Activated CD8-positive, alpha-beta T cell treated with anti-CD3 and anti-CD28 coated beads, Interleukin-2, amount 10 ng/mL, durations not matched to agents 7 days and 5 days (primary cell): Measurements from ENCODE around the gene ZNF487. TPM values are rescaled to one million over a fixed set of nuclear protein-coding genes. Genes with fewer than 3 reads are reported as not detected.
"Not testable (repeated sequence)": the region's sequence is repeated elsewhere in the genome, so short reads cannot be mapped to it uniquely, and the experiment has no call there.

ENCODE experiments used
- ATAC-seq: fragments of 150-1000 bp; cut with Tn5 transposase; one replicate; pipeline ENCODE4 v1.10.0; 2021; ENCODE audit warnings: moderate library complexity
- CTCF ChIA-PET: fragments of 350-600 bp; sonication (Branson Sonifier 250); formaldehyde crosslinking; loops from one replicate; lab custom pipeline; 2021; ENCODE audit warnings: antibody characterized with exemption; lab: Charles Lee
- POLR2A ChIA-PET: fragments of 350-600 bp; sonication (Branson Sonifier 250); formaldehyde crosslinking; loops from one replicate; lab custom pipeline; 2021; ENCODE audit warnings: antibody characterized with exemption; lab: Charles Lee
- DNase-seq: peaks from one replicate; pipeline ENCODE4 v3.0.0-alpha.2; 2020
- H3K27ac Mint-ChIP-seq: one replicate; pipeline ENCODE4 v1.8.0; 2021; ENCODE audit warnings: mild to moderate bottlenecking, mixed read lengths
- H3K27me3 Mint-ChIP-seq: one replicate; pipeline ENCODE4 v1.8.0; 2021; ENCODE audit warnings: low read depth, mixed read lengths
- H3K36me3 Mint-ChIP-seq: one replicate; pipeline ENCODE4 v1.8.0; 2021; ENCODE audit warnings: low read depth, mixed read lengths
- H3K4me1 Mint-ChIP-seq: one replicate; pipeline ENCODE4 v1.8.0; 2021; ENCODE audit warnings: low read depth, mixed read lengths
- H3K4me3 Mint-ChIP-seq: one replicate; pipeline ENCODE4 v1.8.0; 2021; ENCODE audit warnings: mild to moderate bottlenecking, mixed read lengths
- H3K9me3 Mint-ChIP-seq: one replicate; pipeline ENCODE4 v1.8.0; 2022; ENCODE audit warnings: mixed read lengths; ENCODE audit not compliant: insufficient read depth
- total RNA-seq, 2 experiments: library from RNA; stranded (reverse); gene quantifications; one replicate each; pipeline ENCODE4 v1.2.3, GENCODE V29; 2021

The ZNF487 gene
- total RNA-seq, 2 experiments from 2014 or later = 4.8 to 5.2 TPM

- ChIA-PET POLR2A (interaction anchor here (0.8 to 3.0 kb wide), 9 partner anchors 10 to 58 kb away, joined by 3 to 32 read pairs (median 5); partner anchors contain the start of genes HNRNPF and ZNF487), CTCF (interaction anchor here (0.7 to 1.5 kb wide), 5 partner anchors 10 to 68 kb away, joined by 3 to 7 read pairs (median 4); partner anchors contain the start of gene HNRNPF)
- DNase-seq = no peak
- Mint-ChIP-seq H3K4me3 (peak overlapping the region; percentile 76), H3K4me1 (peaks cover 39% of the 10 kb centered on the region), H3K27ac (peak overlapping the region; percentile 97), H3K9me3 (peaks cover 5% of the 10 kb centered on the region), H3K36me3 (no peaks in the 10 kb centered on the region), H3K27me3 (no peaks in the 10 kb centered on the region)
- no peak for ATAC-seq
Observed at GRCh38 chr10:43419997-43420368, 16.9 kb upstream of the ZNF487 start.

DNA sequence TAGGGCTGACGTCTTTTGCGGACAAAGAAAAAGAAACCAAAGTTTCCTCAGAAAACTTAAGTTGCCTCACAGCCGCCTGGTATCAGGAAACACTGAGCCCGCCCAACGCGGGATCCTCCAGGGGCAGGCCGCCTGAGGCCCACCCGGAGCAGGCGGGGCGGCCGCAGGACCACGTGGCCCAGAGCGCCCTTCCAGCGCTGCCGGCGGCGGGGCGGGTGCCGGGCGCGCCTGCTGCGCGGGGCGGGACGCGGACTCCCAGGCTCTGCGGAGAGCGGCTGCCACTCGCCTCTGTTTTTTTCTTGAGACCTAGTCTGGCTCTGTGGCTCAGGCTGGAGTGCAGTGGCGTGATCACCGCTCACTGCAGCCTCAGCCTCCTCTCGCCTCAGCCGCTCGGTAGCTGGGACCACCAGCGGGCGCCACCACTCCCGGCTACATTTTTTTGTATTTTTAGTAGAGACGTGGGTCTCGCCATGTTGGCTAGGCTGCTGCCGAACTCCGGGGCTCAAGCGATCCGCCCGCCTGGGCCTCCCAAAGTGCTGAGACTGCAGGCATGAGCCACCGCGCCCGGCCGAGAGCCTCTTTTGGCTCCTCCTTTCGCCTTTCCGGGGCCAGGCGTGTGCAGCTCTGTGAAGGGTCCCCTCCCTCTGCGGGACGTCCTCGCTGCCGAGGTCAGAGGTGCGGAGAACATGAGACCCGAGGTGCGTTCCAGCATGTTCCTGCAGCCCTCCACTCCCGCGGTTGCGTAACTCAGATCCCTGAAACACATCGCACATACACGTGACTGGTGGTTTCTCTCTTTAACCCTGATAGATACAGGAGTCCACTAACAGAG is 16.3 kb upstream of the ZNF487 start:
- H3K4me3 Mint-ChIP-seq = peak overlapping the region; percentile 83
- ATAC-seq = peak; percentile 90
- peak; percentile 91 for DNase-seq
- H3K4me1 Mint-ChIP-seq = peaks cover 45% of the 10 kb centered on the region
- H3K9me3 Mint-ChIP-seq = peaks cover 5% of the 10 kb centered on the region
- POLR2A ChIA-PET = interaction anchor here (0.8 to 3.0 kb wide), 8 partner anchors 11 to 59 kb away, joined by 3 to 32 read pairs (median 5); partner anchors contain the start of genes HNRNPF and ZNF487
- no peaks in the 10 kb centered on the region for H3K27me3 Mint-ChIP-seq
- no peaks in the 10 kb centered on the region for H3K36me3 Mint-ChIP-seq
- H3K27ac Mint-ChIP-seq = peak overlapping the region; percentile 97
- CTCF ChIA-PET = interaction anchor here (0.7 to 1.5 kb wide), 6 partner anchors 11 to 69 kb away, joined by 3 to 7 read pairs (median 4); partner anchors contain the start of gene HNRNPF

GRCh38 chr10:43421201-43421507 is 15.8 kb upstream of the ZNF487 start:
- DNase-seq (no peak), ATAC-seq (no peak)
- Mint-ChIP-seq H3K36me3 (no peaks in the 10 kb centered on the region), H3K9me3 (peaks cover 5% of the 10 kb centered on the region), H3K27ac (peak overlapping the region; percentile 96), H3K27me3 (no peaks in the 10 kb centered on the region), H3K4me3 (peak overlapping the region; percentile 83), H3K4me1 (peaks cover 51% of the 10 kb centered on the region)
- ChIA-PET POLR2A (interaction anchor here (0.8 to 3.0 kb wide), 8 partner anchors 11 to 59 kb away, joined by 3 to 32 read pairs (median 5); partner anchors contain the start of genes HNRNPF and ZNF487), CTCF (interaction anchor here (0.8 to 1.4 kb wide), 2 partner anchors 11 to 37 kb away, joined by 3 to 7 read pairs; partner anchors contain the start of gene HNRNPF)

- H3K4me1 Mint-ChIP-seq = peaks cover 53% of the 10 kb centered on the region
- ChIA-PET CTCF (no interaction called here), POLR2A (interaction anchor here (0.6 to 1.0 kb wide), 2 partner anchors 14 to 15 kb away, joined by 3 read pairs; partner anchors contain the start of gene ZNF487)
- H3K27ac Mint-ChIP-seq = peak overlapping the region; percentile 9
- peaks cover 5% of the 10 kb centered on the region for H3K9me3 Mint-ChIP-seq
- H3K4me3 Mint-ChIP-seq = peak overlapping the region; percentile 32
- H3K36me3 Mint-ChIP-seq = no peaks in the 10 kb centered on the region
- ATAC-seq = no peak
- DNase-seq = no peak
- H3K27me3 Mint-ChIP-seq = no peaks in the 10 kb centered on the region
Observed at GRCh38 chr10:43421519-43421918, 15.4 kb upstream of the ZNF487 start.

- ATAC-seq, H3K36me3 Mint-ChIP-seq, DNase-seq, H3K27me3 Mint-ChIP-seq, H3K9me3 Mint-ChIP-seq, CTCF ChIA-PET: not testable (repeated sequence)
- Mint-ChIP-seq H3K27ac (peak overlapping the region; percentile 9), H3K4me1 (peaks cover 53% of the 10 kb centered on the region), H3K4me3 (peak overlapping the region; percentile 32)
- POLR2A ChIA-PET = interaction anchor here (0.6 to 1.0 kb wide), 2 partner anchors 15 kb away, joined by 3 read pairs; partner anchors contain the start of gene ZNF487
Observed at GRCh38 chr10:43421944-43422343, 15.0 kb upstream of the ZNF487 start.

DNA sequence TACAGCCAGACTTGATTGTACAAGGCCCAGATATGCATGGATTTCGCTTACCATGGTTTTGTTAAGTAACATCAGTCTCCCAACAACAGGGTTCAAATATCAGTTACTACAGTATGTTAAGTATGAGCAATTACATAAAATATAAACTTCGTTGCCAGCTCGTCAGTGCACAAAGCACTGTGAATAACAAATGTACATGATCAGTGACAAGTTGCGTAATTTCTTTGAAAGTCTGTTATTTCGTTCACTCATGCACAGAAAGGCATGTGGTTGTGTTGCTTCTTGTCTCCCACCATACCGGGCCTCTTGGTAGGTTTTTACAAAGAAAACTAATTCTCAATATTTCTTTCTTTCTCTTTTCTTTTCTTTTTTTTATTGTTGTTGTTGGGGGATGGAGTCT is 12.5 kb upstream of the ZNF487 start:
- ChIA-PET CTCF (no interaction called here), POLR2A (no interaction called here)

GRCh38 chr10:43426476-43426875 is 10.4 kb upstream of the ZNF487 start:
- POLR2A ChIA-PET = interaction anchor here (2.1 kb wide), 1 partner anchor 10 kb away, joined by 9 read pairs; the partner anchor contains the start of gene ZNF487
- H3K9me3 Mint-ChIP-seq, ATAC-seq, H3K36me3 Mint-ChIP-seq, CTCF ChIA-PET, DNase-seq, H3K27ac Mint-ChIP-seq, H3K27me3 Mint-ChIP-seq, H3K4me3 Mint-ChIP-seq: not testable (repeated sequence)
- peaks cover 29% of the 10 kb centered on the region for H3K4me1 Mint-ChIP-seq

More for the DNA sequence above, 12.5 kb upstream of the ZNF487 start:
- peaks cover 43% of the 10 kb centered on the region for H3K4me1 Mint-ChIP-seq
- ATAC-seq (no peak), DNase-seq (no peak)
- no peaks in the 10 kb centered on the region for H3K27me3 Mint-ChIP-seq
- H3K27ac Mint-ChIP-seq = no peak overlapping the region
- peaks cover 5% of the 10 kb centered on the region for H3K9me3 Mint-ChIP-seq
- no peak overlapping the region for H3K4me3 Mint-ChIP-seq
- no peaks in the 10 kb centered on the region for H3K36me3 Mint-ChIP-seq

DNA sequence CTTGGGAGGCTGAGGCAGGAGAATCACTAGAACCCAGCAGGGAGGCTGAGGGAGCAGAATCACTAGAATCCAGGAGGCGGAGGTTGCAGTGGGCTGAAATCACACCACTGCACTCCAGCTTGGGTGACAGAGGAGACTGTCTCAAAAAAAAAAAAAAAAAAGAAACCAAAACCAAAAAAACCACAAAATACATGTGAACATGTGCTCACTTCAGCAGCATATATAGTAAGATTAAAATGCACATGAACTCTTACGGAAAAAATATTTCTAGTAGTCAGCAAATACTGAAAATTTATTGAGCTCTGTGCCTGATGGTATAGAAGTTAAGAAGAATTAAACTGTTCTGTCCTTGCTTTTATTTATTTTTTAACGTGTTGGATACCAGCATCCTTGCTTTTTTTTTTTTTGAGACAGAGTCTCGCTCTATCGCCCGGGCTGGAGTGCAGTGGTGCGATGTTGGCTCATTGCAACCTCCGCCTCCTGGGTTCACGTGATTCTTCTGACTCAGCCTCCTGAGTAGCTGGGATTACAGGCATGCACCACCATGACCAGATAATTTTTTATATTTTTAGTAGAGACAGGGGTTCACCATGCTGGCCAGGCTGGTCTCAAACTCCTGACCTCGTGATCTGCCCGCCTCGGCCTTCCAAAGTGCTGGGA is 9.6 kb upstream of the ZNF487 start:
- Mint-ChIP-seq H3K4me3 (peak overlapping the region; percentile 12), H3K4me1 (peaks cover 24% of the 10 kb centered on the region), H3K27ac (peak overlapping the region; percentile 21), H3K36me3 (no peaks in the 10 kb centered on the region), H3K9me3 (no peaks in the 10 kb centered on the region), H3K27me3 (no peaks in the 10 kb centered on the region)
- ATAC-seq (peak; percentile 76), DNase-seq (peak; percentile 47)
- POLR2A ChIA-PET = interaction anchor here (1.3 to 2.1 kb wide), 3 partner anchors 9 to 20 kb away, joined by 3 to 9 read pairs (median 8); partner anchors contain the start of genes HNRNPF and ZNF487
- CTCF ChIA-PET = interaction anchor here (1.1 kb wide), 1 partner anchor 31 kb away, joined by 3 read pairs; no protein-coding TSS in a partner anchor

DNA sequence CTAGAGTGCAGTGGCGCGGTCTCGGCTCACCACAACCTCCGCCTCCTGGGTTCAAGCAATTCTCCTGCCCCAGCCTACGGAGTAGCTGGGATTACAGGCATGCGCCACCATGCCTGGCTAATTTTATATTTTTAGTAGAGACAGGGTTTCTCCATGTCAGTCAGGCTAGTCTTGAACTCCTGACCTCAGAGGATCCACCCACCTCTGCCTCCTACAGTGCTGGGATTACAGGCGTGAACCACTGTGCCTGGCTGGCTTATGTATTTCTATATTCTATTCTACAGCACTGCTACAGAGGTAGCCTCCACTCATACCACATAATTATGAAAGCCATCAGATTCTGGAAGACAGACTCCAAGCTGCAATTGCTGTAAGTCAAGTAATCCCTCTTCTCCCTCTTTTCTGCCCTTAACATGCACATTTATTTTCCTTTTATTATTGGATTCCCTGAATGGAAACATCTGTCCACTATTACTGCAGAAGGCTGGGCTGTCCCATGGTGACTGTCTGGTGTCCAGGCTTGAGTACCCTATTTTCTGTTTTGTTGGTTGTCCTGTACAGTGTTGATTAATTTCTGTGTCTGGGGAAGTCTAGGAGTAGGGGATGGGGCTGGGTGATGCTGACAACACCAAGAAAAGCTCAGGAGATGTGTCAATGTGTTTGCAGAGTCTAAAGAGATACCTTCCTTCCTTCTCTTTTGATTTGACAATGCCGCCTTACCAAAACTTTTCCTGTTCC is 5.8 kb upstream of the ZNF487 start:
- no peak for DNase-seq
- H3K4me3 Mint-ChIP-seq = no peak overlapping the region
- H3K4me1 Mint-ChIP-seq = peaks cover 17% of the 10 kb centered on the region
- ATAC-seq = no peak
- H3K27me3 Mint-ChIP-seq = no peaks in the 10 kb centered on the region
- H3K27ac Mint-ChIP-seq = no peak overlapping the region
- POLR2A ChIA-PET = no interaction called here
- CTCF ChIA-PET = no interaction called here
- H3K9me3 Mint-ChIP-seq = no peaks in the 10 kb centered on the region
- peaks cover 4% of the 10 kb centered on the region for H3K36me3 Mint-ChIP-seq

- H3K27ac Mint-ChIP-seq = peak overlapping the region; percentile 99
- DNase-seq (no peak), ATAC-seq (peak; percentile 88)
- H3K4me3 Mint-ChIP-seq = peak overlapping the region; percentile 96
- peaks cover 23% of the 10 kb centered on the region for H3K4me1 Mint-ChIP-seq
- H3K9me3 Mint-ChIP-seq = no peaks in the 10 kb centered on the region
- ChIA-PET POLR2A (interaction anchor here (1.2 to 2.8 kb wide), 7 partner anchors 10 to 32 kb away, joined by 3 to 22 read pairs (median 6); partner anchors contain the start of gene HNRNPF), CTCF (interaction anchor here (1.1 to 1.3 kb wide), 2 partner anchors 19 to 41 kb away, joined by 3 to 4 read pairs; no protein-coding TSS in a partner anchor)
- peaks cover 10% of the 10 kb centered on the region for H3K36me3 Mint-ChIP-seq
- no peaks in the 10 kb centered on the region for H3K27me3 Mint-ChIP-seq
Observed at GRCh38 chr10:43437141-43437870, 395 bp downstream of the ZNF487 start.
